ENCODE results near the gene PGM5.

DNA sequence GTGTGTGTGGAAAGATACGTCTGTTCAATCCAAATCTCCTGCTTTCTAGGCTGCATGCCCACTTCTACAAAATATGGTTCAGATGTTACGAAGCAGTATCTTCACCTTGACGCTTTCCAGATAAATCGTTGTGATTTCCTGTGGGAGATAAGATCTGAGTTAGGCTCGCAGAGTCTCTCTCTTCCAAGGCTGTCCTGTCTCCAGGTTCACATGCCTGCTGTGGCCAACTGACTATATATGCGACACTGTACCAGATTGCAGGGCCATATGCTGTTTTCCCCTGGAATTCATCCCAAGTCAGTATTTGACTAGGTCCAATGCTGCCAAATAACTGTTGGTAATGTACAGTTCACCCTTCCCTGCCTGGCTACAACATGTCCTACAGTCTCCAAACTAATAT lies 136.4 kb downstream of the PGM5 start:
- TF ChIP-seq EZH2 (IDR thresholded peaks at IDR 0.05; ENCODE audit: borderline replicate concordance, low read length): no peak
- TF ChIP-seq, protein P1, sequence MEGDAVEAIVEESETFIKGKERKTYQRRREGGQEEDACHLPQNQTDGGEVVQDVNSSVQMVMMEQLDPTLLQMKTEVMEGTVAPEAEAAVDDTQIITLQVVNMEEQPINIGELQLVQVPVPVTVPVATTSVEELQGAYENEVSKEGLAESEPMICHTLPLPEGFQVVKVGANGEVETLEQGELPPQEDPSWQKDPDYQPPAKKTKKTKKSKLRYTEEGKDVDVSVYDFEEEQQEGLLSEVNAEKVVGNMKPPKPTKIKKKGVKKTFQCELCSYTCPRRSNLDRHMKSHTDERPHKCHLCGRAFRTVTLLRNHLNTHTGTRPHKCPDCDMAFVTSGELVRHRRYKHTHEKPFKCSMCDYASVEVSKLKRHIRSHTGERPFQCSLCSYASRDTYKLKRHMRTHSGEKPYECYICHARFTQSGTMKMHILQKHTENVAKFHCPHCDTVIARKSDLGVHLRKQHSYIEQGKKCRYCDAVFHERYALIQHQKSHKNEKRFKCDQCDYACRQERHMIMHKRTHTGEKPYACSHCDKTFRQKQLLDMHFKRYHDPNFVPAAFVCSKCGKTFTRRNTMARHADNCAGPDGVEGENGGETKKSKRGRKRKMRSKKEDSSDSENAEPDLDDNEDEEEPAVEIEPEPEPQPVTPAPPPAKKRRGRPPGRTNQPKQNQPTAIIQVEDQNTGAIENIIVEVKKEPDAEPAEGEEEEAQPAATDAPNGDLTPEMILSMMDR (IDR thresholded peaks at IDR 0.05; ENCODE audit: low read length): no peak
